Activated CD8-positive, alpha-beta memory T cell treated with anti-CD3 and anti-CD28 coated beads for 24 hours (primary cell): ENCODE measurements around the gene ZNF394.

ENCODE experiments used
- DNase-seq: peaks from one replicate; pipeline ENCODE4 v3.0.0-alpha.2; 2020

The ZNF394 gene

DNA sequence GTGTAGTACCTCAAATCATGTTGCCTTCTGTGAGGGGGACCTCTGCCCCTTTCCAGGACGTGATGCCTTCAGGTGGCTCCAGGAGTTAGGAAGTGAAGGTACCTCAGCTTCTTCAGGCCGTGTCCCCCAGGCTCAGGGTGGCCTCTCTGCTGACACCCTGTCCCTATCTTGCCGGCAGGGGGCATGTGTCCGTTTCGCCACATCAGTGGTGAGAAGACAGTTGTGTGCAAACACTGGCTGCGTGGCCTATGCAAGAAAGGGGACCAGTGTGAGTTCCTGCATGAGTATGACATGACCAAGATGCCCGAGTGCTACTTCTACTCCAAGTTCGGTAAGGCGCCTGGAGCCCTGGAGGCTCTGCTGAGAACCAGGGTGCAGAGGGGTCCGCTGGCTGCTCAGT is 52.1 kb downstream of the ZNF394 start:
- DNase-seq, result no peak

DNA sequence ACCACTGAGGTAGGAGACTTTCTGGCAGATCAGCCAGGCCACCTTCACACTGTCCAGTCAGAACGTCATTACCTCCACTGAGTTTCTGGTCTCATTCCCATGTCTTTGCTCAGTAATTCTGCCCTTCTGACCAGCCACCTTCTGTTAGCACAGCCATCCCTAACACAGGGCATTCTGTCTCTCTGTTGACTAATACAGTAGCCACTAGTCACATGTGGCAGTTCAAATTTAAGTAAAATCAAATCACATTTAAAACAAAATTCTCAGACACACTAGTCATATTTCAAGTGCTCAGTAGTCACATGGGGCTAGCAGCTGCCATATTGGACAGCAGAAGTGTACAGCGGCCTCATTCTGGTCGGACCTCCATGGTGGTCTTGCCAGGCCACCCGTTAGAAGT is 54.0 kb downstream of the ZNF394 start:
- no peak for DNase-seq
